Loucy (cell line): Measurements from ENCODE around the gene STON2.

Source experiments
- H2AFZ ChIP-seq: fragments of 200-600 bp; sonication (generic); 2 replicates; pipeline ENCODE4 v1.6.0; 2016; ENCODE audit warnings: antibody characterized with exemption, mild to moderate bottlenecking, low read length, moderate library complexity
- H3F3A ChIP-seq: fragments of 200-600 bp; 2 replicates; pipeline ENCODE4 v1.6.0; 2016; ENCODE audit warnings: antibody characterized with exemption, low read depth, mild to moderate bottlenecking
- H3K27me3 ChIP-seq: fragments of 200-600 bp; sonication (generic); 2 replicates; pipeline ENCODE4 v1.6.1; 2014; ENCODE audit warnings: low read length, mild to moderate bottlenecking; ENCODE audit not compliant: insufficient read depth, poor library complexity, severe bottlenecking
- H3K36me3 ChIP-seq: fragments of 200-600 bp; sonication (generic); 2 replicates; pipeline ENCODE4 v1.6.1; 2016; ENCODE audit warnings: low read length; ENCODE audit not compliant: insufficient read depth
- H3K4me1 ChIP-seq: fragments of 200-600 bp; sonication (generic); 2 replicates; pipeline ENCODE4 v1.5.1; 2014; ENCODE audit warnings: low read length, mild to moderate bottlenecking; ENCODE audit not compliant: insufficient read depth, poor library complexity, severe bottlenecking
- H3K4me2 ChIP-seq: fragments of 200-600 bp; sonication (generic); 2 replicates; pipeline ENCODE4 v1.6.0; 2014; ENCODE audit warnings: antibody characterized with exemption, low read length, low read depth, mild to moderate bottlenecking; ENCODE audit not compliant: poor library complexity, severe bottlenecking
- H3K4me3 ChIP-seq: fragments of 200-600 bp; sonication (generic); 2 replicates; pipeline ENCODE4 v1.5.1; 2014; ENCODE audit warnings: low read length, mild to moderate bottlenecking, mixed read lengths; ENCODE audit not compliant: poor library complexity, severe bottlenecking
- H3K79me2 ChIP-seq: fragments of 200-600 bp; sonication (generic); 2 replicates; pipeline ENCODE4 v1.6.1; 2014; ENCODE audit warnings: low read length; ENCODE audit not compliant: insufficient read depth
- H3K9ac ChIP-seq: fragments of 200-600 bp; sonication (generic); 2 replicates; pipeline ENCODE4 v1.6.0; 2014; ENCODE audit warnings: mild to moderate bottlenecking, low read depth, low read length, moderate library complexity; ENCODE audit not compliant: poor library complexity, severe bottlenecking
- H3K9me2 ChIP-seq: fragments of 200-600 bp; sonication (generic); replicated peaks from 2 replicates; pipeline ENCODE4 v1.6.1; 2016; ENCODE audit warnings: low read depth, low read length, mixed read lengths
- H3K9me3 ChIP-seq: fragments of 200-600 bp; sonication (generic); 2 replicates; pipeline ENCODE4 v1.6.1; 2014; ENCODE audit warnings: mild to moderate bottlenecking, antibody characterized with exemption, low read length, low read depth; ENCODE audit not compliant: insufficient read depth
- H4K20me1 ChIP-seq: fragments of 200-600 bp; sonication (generic); 2 replicates; pipeline ENCODE4 v1.6.0; 2014; ENCODE audit warnings: antibody characterized with exemption, low read length, mild to moderate bottlenecking; ENCODE audit not compliant: insufficient read depth, poor library complexity, severe bottlenecking
- CTCF ChIP-seq: fragments of 200-600 bp; sonication (generic); conservative IDR thresholded peaks from 2 replicates; pipeline ENCODE4 v1.5.1; 2014; ENCODE audit warnings: mild to moderate bottlenecking, antibody characterized with exemption, low read length
- EZH2phosphoT487 ChIP-seq: fragments of 200-600 bp; IDR thresholded peaks from 2 replicates; pipeline ENCODE4 v1.6.1; 2018; ENCODE audit warnings: antibody characterized with exemption, mild to moderate bottlenecking, moderate library complexity, borderline replicate concordance

STON2 gene

GRCh38 chr14:81440041-81440440, 39.9 kb upstream of the STON2 start:
- Histone ChIP-seq H3K36me3 (no peaks in the 10 kb centered on the region), H3K9ac (no peak overlapping the region), H2AFZ (no peak overlapping the region), H3K4me2 (no peak overlapping the region), H3K9me3 (no peaks in the 10 kb centered on the region), H3K4me1 (peaks cover 3% of the 10 kb centered on the region), H3K27me3 (peaks cover 44% of the 10 kb centered on the region), H3K4me3 (no peak overlapping the region), H4K20me1 (no peaks in the 10 kb centered on the region), H3K79me2 (no peaks in the 10 kb centered on the region), H3K9me2 (no peaks in the 10 kb centered on the region), H3F3A (no peaks in the 10 kb centered on the region)
- no peak for TF ChIP-seq CTCF
- TF ChIP-seq EZH2phosphoT487 = no peak

- no peak for TF ChIP-seq CTCF
- no peak for TF ChIP-seq EZH2phosphoT487
- H3K36me3 ChIP-seq = no peaks in the 10 kb centered on the region
- H3K4me1 ChIP-seq = peaks cover 3% of the 10 kb centered on the region
- H3K27me3 ChIP-seq = peaks cover 59% of the 10 kb centered on the region
- no peaks in the 10 kb centered on the region for H4K20me1 ChIP-seq
- H3F3A ChIP-seq = no peaks in the 10 kb centered on the region
- H2AFZ ChIP-seq = no peak overlapping the region
- H3K4me3 ChIP-seq = no peak overlapping the region
- H3K9me3 ChIP-seq = no peaks in the 10 kb centered on the region
- H3K9ac ChIP-seq = no peak overlapping the region
- no peaks in the 10 kb centered on the region for H3K9me2 ChIP-seq
- no peaks in the 10 kb centered on the region for H3K79me2 ChIP-seq
- no peak overlapping the region for H3K4me2 ChIP-seq
Observed at GRCh38 chr14:81437244-81437643, 37.1 kb upstream of the STON2 start.

GRCh38 chr14:81436296-81437138, 36.4 kb upstream of the STON2 start:
- Histone ChIP-seq H3K4me2 (peak overlapping the region; percentile 30), H3K9me2 (no peaks in the 10 kb centered on the region), H3K79me2 (no peaks in the 10 kb centered on the region), H3K9me3 (no peaks in the 10 kb centered on the region), H3K36me3 (no peaks in the 10 kb centered on the region), H2AFZ (0 out of 2 replicates have a peak overlapping the region, but pooled peaks have one; percentile 17), H3K9ac (no peak overlapping the region), H3K4me3 (peak overlapping the region; percentile 50), H3F3A (no peaks in the 10 kb centered on the region), H3K27me3 (peaks cover 59% of the 10 kb centered on the region), H4K20me1 (no peaks in the 10 kb centered on the region), H3K4me1 (peaks cover 3% of the 10 kb centered on the region)
- TF ChIP-seq EZH2phosphoT487 = no peak
- TF ChIP-seq CTCF = no peak
